Measurements from ENCODE around the gene LMX1A.

Gene LMX1A

GRCh38 chr1:165187031-165188009 lies 169.2 kb downstream of the LMX1A start:
- no peaks in the 10 kb centered on the region for H3K4me1 ChIP-seq (ENCODE audit: control insufficient read depth in 1 of 2, insufficient read depth in 2 of 2, low read length in 2 of 2)
- H3K4ac ChIP-seq (ENCODE audit: low read depth, low read length), result no peak overlapping the region
- no peak overlapping the region for H3K14ac ChIP-seq (ENCODE audit: low read length)
- no peak overlapping the region for H3K4me2 ChIP-seq (ENCODE audit: low read length)
- H3K4me3 ChIP-seq (ENCODE audit: low read depth, low read length), result no peak overlapping the region
- H2AFZ ChIP-seq (ENCODE audit: insufficient read depth, low read length, poor library complexity), result no peak overlapping the region
- H3K9me3 ChIP-seq (ENCODE audit: insufficient read depth, low read depth, low read length), result peaks cover 10% of the 10 kb centered on the region
- no peak overlapping the region for H4K12ac ChIP-seq (ENCODE audit: low read depth, low read length)
- H2BK5ac ChIP-seq (ENCODE audit: low read depth, low read length, poor library complexity), result no peak overlapping the region
- H3K79me1 ChIP-seq (ENCODE audit: low read length), result no peaks in the 10 kb centered on the region
- H3K18ac ChIP-seq (ENCODE audit: low read length), result no peak overlapping the region
- no peak overlapping the region for H2BK12ac ChIP-seq (ENCODE audit: low read length)
- no peak for DNase-seq
- no peak overlapping the region for H3K27ac ChIP-seq (ENCODE audit: low read depth, low read length)
- no peak overlapping the region for H3K9ac ChIP-seq (ENCODE audit: low read length)
- no peak overlapping the region for H2AK5ac ChIP-seq (ENCODE audit: low read length)
- no peaks in the 10 kb centered on the region for H3K79me2 ChIP-seq (ENCODE audit: control insufficient read depth, insufficient read depth, low read length, poor library complexity)
- H3K36me3 ChIP-seq (ENCODE audit: control insufficient read depth in 1 of 2, insufficient read depth in 2 of 2, low read length in 2 of 2), result no peaks in the 10 kb centered on the region
- WGBS (ENCODE audit: extremely low coverage, insufficient coverage, insufficient read length), result no CpG with 5 or more reads among the region's 3 CpGs
- H3K23ac ChIP-seq (ENCODE audit: low read length), result no peak overlapping the region
- no peak overlapping the region for H4K91ac ChIP-seq (ENCODE audit: low read depth, low read length)
- H3K27me3 ChIP-seq (ENCODE audit: insufficient read depth, low read length), result no peaks in the 10 kb centered on the region
- no peak overlapping the region for H4K8ac ChIP-seq (ENCODE audit: low read depth, low read length)
- no peak overlapping the region for H2BK120ac ChIP-seq (ENCODE audit: insufficient read depth, low read length, poor library complexity)

DNA sequence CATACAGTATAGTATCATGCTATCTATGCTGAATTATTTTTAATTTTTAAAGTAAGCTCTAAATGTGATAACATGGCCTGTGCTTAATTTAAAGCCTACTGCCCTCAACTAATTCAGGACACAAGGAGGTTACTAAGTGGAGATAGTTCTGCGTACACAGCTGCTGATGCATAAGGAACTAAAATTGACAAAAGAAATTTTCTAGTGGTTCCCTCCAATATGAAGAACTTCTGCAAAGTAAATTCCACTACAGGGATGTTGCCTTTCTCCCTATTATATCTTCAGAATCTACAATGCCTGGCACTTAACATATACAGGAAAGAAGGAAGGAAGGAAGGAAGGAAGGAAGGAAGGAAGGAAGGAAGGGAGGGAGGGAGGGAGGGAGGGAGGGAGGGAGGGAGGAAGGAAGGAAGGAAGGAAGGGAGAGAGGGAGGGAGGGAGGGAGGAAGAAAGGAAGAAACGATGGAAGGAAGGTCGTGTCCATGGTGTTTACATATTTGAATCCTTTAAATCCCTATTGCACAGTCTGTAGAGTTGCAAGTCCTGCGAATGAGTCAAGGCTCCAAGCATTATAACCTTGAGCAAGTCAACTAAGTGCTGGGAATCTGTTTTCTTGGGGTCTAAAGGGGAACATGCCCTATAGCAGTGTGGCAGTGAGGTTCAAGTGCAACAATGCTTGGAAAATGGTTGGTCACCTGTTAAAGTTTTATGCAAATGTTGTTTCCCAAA lies 171.2 kb downstream of the LMX1A start:
- H3K27me3 ChIP-seq (ENCODE audit: insufficient read depth, low read length), result no peaks in the 10 kb centered on the region
- no peak overlapping the region for H4K91ac ChIP-seq (ENCODE audit: low read depth, low read length)
- no peak overlapping the region for H3K9ac ChIP-seq (ENCODE audit: low read length)
- no peaks in the 10 kb centered on the region for H3K79me2 ChIP-seq (ENCODE audit: control insufficient read depth, insufficient read depth, low read length, poor library complexity)
- WGBS (ENCODE audit: extremely low coverage, insufficient coverage, insufficient read length), result 100% methylated on average over 1 of the region's 4 CpGs
- no peak overlapping the region for H3K23ac ChIP-seq (ENCODE audit: low read length)
- H2BK5ac ChIP-seq (ENCODE audit: low read depth, low read length, poor library complexity), result no peak overlapping the region
- H3K79me1 ChIP-seq (ENCODE audit: low read length), result no peaks in the 10 kb centered on the region
- H2AFZ ChIP-seq (ENCODE audit: insufficient read depth, low read length, poor library complexity), result no peak overlapping the region
- H3K4me3 ChIP-seq (ENCODE audit: low read depth, low read length), result no peak overlapping the region
- H3K18ac ChIP-seq (ENCODE audit: low read length), result no peak overlapping the region
- H2AK5ac ChIP-seq (ENCODE audit: low read length), result no peak overlapping the region
- no peaks in the 10 kb centered on the region for H3K4me1 ChIP-seq (ENCODE audit: control insufficient read depth in 1 of 2, insufficient read depth in 2 of 2, low read length in 2 of 2)
- H3K9me3 ChIP-seq (ENCODE audit: insufficient read depth, low read depth, low read length), result peaks cover 10% of the 10 kb centered on the region
- no peak overlapping the region for H4K12ac ChIP-seq (ENCODE audit: low read depth, low read length)
- no peak overlapping the region for H2BK12ac ChIP-seq (ENCODE audit: low read length)
- no peaks in the 10 kb centered on the region for H3K36me3 ChIP-seq (ENCODE audit: control insufficient read depth in 1 of 2, insufficient read depth in 2 of 2, low read length in 2 of 2)
- no peak overlapping the region for H4K8ac ChIP-seq (ENCODE audit: low read depth, low read length)
- no peak for DNase-seq
- no peak overlapping the region for H3K27ac ChIP-seq (ENCODE audit: low read depth, low read length)
- no peak overlapping the region for H3K14ac ChIP-seq (ENCODE audit: low read length)
- H3K4me2 ChIP-seq (ENCODE audit: low read length), result no peak overlapping the region
- no peak overlapping the region for H3K4ac ChIP-seq (ENCODE audit: low read depth, low read length)
- H2BK120ac ChIP-seq (ENCODE audit: insufficient read depth, low read length, poor library complexity), result no peak overlapping the region

GRCh38 chr1:165182975-165183374 lies 173.5 kb downstream of the LMX1A start:
- DNase-seq, result no peak
- no peak overlapping the region for H4K91ac ChIP-seq (ENCODE audit: low read depth, low read length)
- H3K4me2 ChIP-seq (ENCODE audit: low read length), result no peak overlapping the region
- H2AFZ ChIP-seq (ENCODE audit: insufficient read depth, low read length, poor library complexity), result no peak overlapping the region
- no peak overlapping the region for H3K18ac ChIP-seq (ENCODE audit: low read length)
- no CpG with 5 or more reads among the region's 3 CpGs for WGBS (ENCODE audit: extremely low coverage, insufficient coverage, insufficient read length)
- H3K9ac ChIP-seq (ENCODE audit: low read length), result no peak overlapping the region
- no peak overlapping the region for H2BK5ac ChIP-seq (ENCODE audit: low read depth, low read length, poor library complexity)
- no peak overlapping the region for H4K12ac ChIP-seq (ENCODE audit: low read depth, low read length)
- no peak overlapping the region for H3K4ac ChIP-seq (ENCODE audit: low read depth, low read length)
- no peak overlapping the region for H2AK5ac ChIP-seq (ENCODE audit: low read length)
- no peak overlapping the region for H3K23ac ChIP-seq (ENCODE audit: low read length)
- no peaks in the 10 kb centered on the region for H3K27me3 ChIP-seq (ENCODE audit: insufficient read depth, low read length)
- H3K27ac ChIP-seq (ENCODE audit: low read depth, low read length), result no peak overlapping the region
- H2BK120ac ChIP-seq (ENCODE audit: insufficient read depth, low read length, poor library complexity), result no peak overlapping the region
- H4K8ac ChIP-seq (ENCODE audit: low read depth, low read length), result no peak overlapping the region
- no peak overlapping the region for H2BK12ac ChIP-seq (ENCODE audit: low read length)
- no peaks in the 10 kb centered on the region for H3K79me1 ChIP-seq (ENCODE audit: low read length)
- no peaks in the 10 kb centered on the region for H3K4me1 ChIP-seq (ENCODE audit: control insufficient read depth in 1 of 2, insufficient read depth in 2 of 2, low read length in 2 of 2)
- H3K4me3 ChIP-seq (ENCODE audit: low read depth, low read length), result no peak overlapping the region
- no peaks in the 10 kb centered on the region for H3K79me2 ChIP-seq (ENCODE audit: control insufficient read depth, insufficient read depth, low read length, poor library complexity)
- H3K9me3 ChIP-seq (ENCODE audit: insufficient read depth, low read depth, low read length), result peaks cover 10% of the 10 kb centered on the region
- H3K14ac ChIP-seq (ENCODE audit: low read length), result no peak overlapping the region
- no peaks in the 10 kb centered on the region for H3K36me3 ChIP-seq (ENCODE audit: control insufficient read depth in 1 of 2, insufficient read depth in 2 of 2, low read length in 2 of 2)

GRCh38 chr1:165179306-165179705 lies 177.2 kb downstream of the LMX1A start:
- DNase-seq, result no peak
- H3K4ac ChIP-seq (ENCODE audit: low read depth, low read length), result no peak overlapping the region
- H2AFZ ChIP-seq (ENCODE audit: insufficient read depth, low read length, poor library complexity), result no peak overlapping the region
- H3K4me2 ChIP-seq (ENCODE audit: low read length), result no peak overlapping the region
- no peak overlapping the region for H3K27ac ChIP-seq (ENCODE audit: low read depth, low read length)
- H4K12ac ChIP-seq (ENCODE audit: low read depth, low read length), result no peak overlapping the region
- H3K79me2 ChIP-seq (ENCODE audit: control insufficient read depth, insufficient read depth, low read length, poor library complexity), result no peaks in the 10 kb centered on the region
- H2BK5ac ChIP-seq (ENCODE audit: low read depth, low read length, poor library complexity), result no peak overlapping the region
- no peak overlapping the region for H3K4me3 ChIP-seq (ENCODE audit: low read depth, low read length)
- no peaks in the 10 kb centered on the region for H3K79me1 ChIP-seq (ENCODE audit: low read length)
- H3K4me1 ChIP-seq (ENCODE audit: control insufficient read depth in 1 of 2, insufficient read depth in 2 of 2, low read length in 2 of 2), result peaks cover 0 to 4% of the 10 kb centered on the region in 2 experiments
- H4K91ac ChIP-seq (ENCODE audit: low read depth, low read length), result no peak overlapping the region
- H3K14ac ChIP-seq (ENCODE audit: low read length), result no peak overlapping the region
- no peak overlapping the region for H2AK5ac ChIP-seq (ENCODE audit: low read length)
- H2BK12ac ChIP-seq (ENCODE audit: low read length), result no peak overlapping the region
- peaks cover 5% of the 10 kb centered on the region for H3K9me3 ChIP-seq (ENCODE audit: insufficient read depth, low read depth, low read length)
- no peak overlapping the region for H2BK120ac ChIP-seq (ENCODE audit: insufficient read depth, low read length, poor library complexity)
- no peak overlapping the region for H3K18ac ChIP-seq (ENCODE audit: low read length)
- WGBS (ENCODE audit: extremely low coverage, insufficient coverage, insufficient read length), result no CpG with 5 or more reads among the region's 6 CpGs
- H4K8ac ChIP-seq (ENCODE audit: low read depth, low read length), result no peak overlapping the region
- H3K9ac ChIP-seq (ENCODE audit: low read length), result no peak overlapping the region
- H3K23ac ChIP-seq (ENCODE audit: low read length), result no peak overlapping the region
- H3K27me3 ChIP-seq (ENCODE audit: insufficient read depth, low read length), result no peaks in the 10 kb centered on the region
- no peaks in the 10 kb centered on the region for H3K36me3 ChIP-seq (ENCODE audit: control insufficient read depth in 1 of 2, insufficient read depth in 2 of 2, low read length in 2 of 2)

Data from trophoblast cell (in vitro differentiated cells and primary cell).